Fibroblast of lung (primary cell): ENCODE results near the gene CA9. TPM values are rescaled to one million over a fixed set of nuclear protein-coding genes. Genes with fewer than 3 reads are reported as not detected.

ENCODE experiments used
- DNase-seq, 2 donors: peaks; one replicate each; pipeline versions ENCODE4 v3.0.0 to v3.0.0-alpha.2; 2010; ENCODE audit warnings: low read depth in 2 of 2
- H2AFZ ChIP-seq: 2 replicates; pipeline ENCODE4 v1.5.1; 2012; ENCODE audit warnings: low read length, control low read depth, inconsistent platforms
- H3K27ac ChIP-seq: 2 replicates; pipeline ENCODE4 v1.5.1; 2011; ENCODE audit warnings: low read length, control low read depth; ENCODE audit not compliant: insufficient read depth
- H3K27me3 ChIP-seq: 2 replicates; pipeline ENCODE4 v1.5.1; 2011; ENCODE audit warnings: mild to moderate bottlenecking, low read length; ENCODE audit not compliant: control insufficient read depth, insufficient read depth
- H3K36me3 ChIP-seq: 2 replicates; pipeline ENCODE4 v1.5.1; 2011; ENCODE audit warnings: low read length; ENCODE audit not compliant: control insufficient read depth, insufficient read depth
- H3K4me1 ChIP-seq: 2 replicates; pipeline ENCODE4 v1.5.1; 2011; ENCODE audit warnings: low read length; ENCODE audit not compliant: control insufficient read depth, insufficient read depth; ENCODE audit errors: extremely low read depth
- H3K4me2 ChIP-seq: 2 replicates; pipeline ENCODE4 v1.5.1; 2011; ENCODE audit warnings: low read length, control low read depth; ENCODE audit not compliant: insufficient read depth; ENCODE audit errors: extremely low read depth
- H3K4me3 ChIP-seq, 4 experiments: fragments of 200-600 bp in 1 of 4; sonication (generic) in 1 of 4; replicated peaks in 1 of 4; 2 replicates each; pipeline ENCODE4 v1.5.1; 2011 to 2016; ENCODE audit warnings: low read length in 4 of 4, low read depth in 3 of 4, mild to moderate bottlenecking in 3 of 4, control low read depth in 2 of 4, inconsistent platforms in 1 of 4, mixed read lengths in 1 of 4; ENCODE audit not compliant: insufficient read depth in 1 of 4; ENCODE audit errors: control extremely low read depth in 1 of 4
- H3K79me2 ChIP-seq: 2 replicates; pipeline ENCODE4 v1.5.1; 2012; ENCODE audit warnings: mild to moderate bottlenecking, low read length, inconsistent platforms; ENCODE audit not compliant: control insufficient read depth, insufficient read depth
- H3K9ac ChIP-seq: 2 replicates; pipeline ENCODE4 v1.5.1; 2011; ENCODE audit warnings: mild to moderate bottlenecking, low read length, control low read depth; ENCODE audit not compliant: insufficient read depth
- H3K9me3 ChIP-seq: 2 replicates; pipeline ENCODE4 v1.5.1; 2012; ENCODE audit warnings: low read depth, low read length; ENCODE audit not compliant: control insufficient read depth, insufficient read depth
- H4K20me1 ChIP-seq: 2 replicates; pipeline ENCODE4 v1.5.1; 2011; ENCODE audit warnings: low read length; ENCODE audit not compliant: control insufficient read depth, insufficient read depth; ENCODE audit errors: extremely low read depth
- CTCF ChIP-seq, 2 donors: IDR thresholded peaks in 1 of 2; conservative IDR thresholded peaks in 1 of 2; 1 replicate in 1 of 2; 2 replicates in 1 of 2; pipeline ENCODE4 v1.5.1; 2011 to 2012; ENCODE audit warnings: low read length in 2 of 2, control low read depth in 1 of 2, inconsistent platforms in 1 of 2, low read depth in 1 of 2, mild to moderate bottlenecking in 1 of 2
- EZH2 ChIP-seq: IDR thresholded peaks from 2 replicates; pipeline ENCODE4 v1.5.1; 2012; ENCODE audit warnings: low read length, control low read depth, mild to moderate bottlenecking; ENCODE audit errors: missing control alignments
- polyA plus RNA-seq, 2 donors: library from polyadenylated mRNA; depleted of rRNA in 1 of 2; stranded (reverse) in 1 of 2; unstranded in 1 of 2; fragments of >200 nt; gene quantifications; 2 replicates each; pipeline ENCODE4 v1.2.1, GENCODE V29; 2011 to 2012; ENCODE audit warnings: missing spikeins in 1 of 2
- total RNA-seq: library from RNA; depleted of rRNA; stranded (reverse); fragments of >200 nt; gene quantifications from 2 replicates; pipeline ENCODE4 v1.2.1, GENCODE V29; 2014

CA9 gene
- total and polyA plus RNA-seq, 2 donors (not counting 1 experiment from before 2014, with no cell fraction given) = 0.17 to 0.59 TPM

DNA sequence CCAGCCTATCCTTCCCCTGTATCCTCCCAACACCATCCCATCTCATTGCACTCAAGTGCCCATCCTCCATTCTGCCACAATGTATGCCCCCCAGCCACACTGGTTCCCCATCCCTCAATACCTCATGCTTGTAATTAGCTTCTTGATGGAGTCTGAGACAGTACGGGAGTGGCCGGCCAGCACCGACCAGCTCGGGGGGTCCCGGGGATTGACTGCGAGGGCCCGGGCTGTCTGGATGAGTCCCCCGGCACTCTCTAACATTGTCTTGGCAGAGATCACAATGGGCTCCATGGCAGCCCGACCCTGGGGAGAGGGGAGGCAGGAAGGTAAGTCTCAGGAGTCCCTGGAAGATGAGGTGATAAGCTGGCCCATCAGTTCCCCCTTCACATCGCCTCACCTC, 33.2 kb downstream of the CA9 start:
- H3K4me3 ChIP-seq = no peak overlapping the region
- H3K27me3 ChIP-seq = no peaks in the 10 kb centered on the region
- no peak overlapping the region for H2AFZ ChIP-seq
- H3K4me2 ChIP-seq = no peak overlapping the region
- H3K9me3 ChIP-seq = no peaks in the 10 kb centered on the region
- no peaks in the 10 kb centered on the region for H4K20me1 ChIP-seq
- no peak overlapping the region for H3K27ac ChIP-seq
- H3K36me3 ChIP-seq = peaks cover 68% of the 10 kb centered on the region
- DNase-seq = no peak
- no peak overlapping the region for H3K9ac ChIP-seq
- no peaks in the 10 kb centered on the region for H3K4me1 ChIP-seq
- H3K79me2 ChIP-seq = no peaks in the 10 kb centered on the region
- no peak for TF ChIP-seq CTCF (conservative IDR thresholded peaks at IDR 0.05 in 1 of 2, IDR thresholded peaks at IDR 0.05 in 1 of 2; ENCODE audit: low read depth in 1 of 2, low read length in 2 of 2)
- no peak for TF ChIP-seq EZH2

DNA sequence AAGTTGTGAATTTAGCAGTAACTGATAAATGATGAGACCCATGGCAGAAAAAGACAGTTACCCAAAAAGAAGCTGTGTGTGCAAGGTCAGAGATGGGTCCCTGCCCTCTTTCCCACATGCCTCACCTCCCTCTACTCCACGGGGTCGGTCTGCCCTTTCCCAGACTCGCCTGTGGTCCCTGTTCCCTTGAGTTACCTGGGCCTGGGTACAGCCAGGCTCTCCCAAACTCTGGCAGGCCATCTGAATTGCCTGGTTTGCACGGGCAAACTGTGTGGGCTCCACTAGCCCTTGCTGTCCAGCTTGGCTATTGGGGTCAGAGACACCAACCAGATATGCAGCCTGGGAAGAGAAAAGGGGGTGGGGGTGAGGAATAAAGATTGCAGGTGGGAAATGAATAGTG, 34.4 kb downstream of the CA9 start:
- H3K4me3 ChIP-seq = no peak overlapping the region
- no peaks in the 10 kb centered on the region for H3K27me3 ChIP-seq
- H3K79me2 ChIP-seq = no peaks in the 10 kb centered on the region
- peaks cover 71% of the 10 kb centered on the region for H3K36me3 ChIP-seq
- no peak overlapping the region for H3K9ac ChIP-seq
- no peaks in the 10 kb centered on the region for H3K9me3 ChIP-seq
- DNase-seq = no peak
- no peak for TF ChIP-seq CTCF (conservative IDR thresholded peaks at IDR 0.05 in 1 of 2, IDR thresholded peaks at IDR 0.05 in 1 of 2; ENCODE audit: low read depth in 1 of 2, low read length in 2 of 2)
- TF ChIP-seq EZH2 = no peak
- H2AFZ ChIP-seq = no peak overlapping the region
- no peaks in the 10 kb centered on the region for H3K4me1 ChIP-seq
- H3K27ac ChIP-seq = no peak overlapping the region
- no peak overlapping the region for H3K4me2 ChIP-seq
- no peaks in the 10 kb centered on the region for H4K20me1 ChIP-seq

GRCh38 chr9:35710818-35711500, 37.2 kb downstream of the CA9 start:
- Histone ChIP-seq H3K4me1 (no peaks in the 10 kb centered on the region), H3K36me3 (peaks cover 64% of the 10 kb centered on the region), H3K9ac (no peak overlapping the region), H2AFZ (no peak overlapping the region), H3K9me3 (no peaks in the 10 kb centered on the region), H3K4me3 (no peak overlapping the region), H3K27ac (no peak overlapping the region), H3K4me2 (no peak overlapping the region), H4K20me1 (no peaks in the 10 kb centered on the region), H3K27me3 (no peaks in the 10 kb centered on the region), H3K79me2 (no peaks in the 10 kb centered on the region)
- TF ChIP-seq EZH2 (no peak), CTCF (conservative IDR thresholded peaks at IDR 0.05 in 1 of 2, IDR thresholded peaks at IDR 0.05 in 1 of 2; ENCODE audit: low read depth in 1 of 2, low read length in 2 of 2) (no peak)
- no peak for DNase-seq
